Activated effector memory CD4-positive, alpha-beta T cell treated with Interleukin-2 at 50 U/mL for 16 hours (primary cell): ENCODE data around the gene AGBL3.
"Not testable (repeated sequence)": the region's sequence is repeated elsewhere in the genome, so short reads cannot be mapped to it uniquely, and the experiment has no call there.

Source experiments
- DNase-seq: peaks from one replicate; pipeline ENCODE4 v3.0.0-alpha.2; 2020

Gene AGBL3

GRCh38 chr7:135078051-135078450 lies 91.7 kb downstream of the AGBL3 start:
- no peak for DNase-seq

GRCh38 chr7:135079068-135079467 lies 92.8 kb downstream of the AGBL3 start:
- DNase-seq, result no peak

- no peak for DNase-seq
Measured at GRCh38 chr7:135083005-135083404, 96.7 kb downstream of the AGBL3 start.

- no peak for DNase-seq
Measured at GRCh38 chr7:135088566-135088965, 102.3 kb downstream of the AGBL3 start.

GRCh38 chr7:135091717-135092116 lies 105.4 kb downstream of the AGBL3 start:
- no peak for DNase-seq

GRCh38 chr7:135094472-135095237 lies 108.3 kb downstream of the AGBL3 start:
- no peak for DNase-seq

GRCh38 chr7:135095450-135095849 lies 109.1 kb downstream of the AGBL3 start:
- no peak for DNase-seq

GRCh38 chr7:135098391-135098790 lies 112.1 kb downstream of the AGBL3 start:
- DNase-seq, result no peak

GRCh38 chr7:135100856-135101255 lies 114.5 kb downstream of the AGBL3 start:
- no peak for DNase-seq

GRCh38 chr7:135102372-135102771 lies 116.1 kb downstream of the AGBL3 start:
- DNase-seq, result no peak

GRCh38 chr7:135109562-135109961 lies 123.3 kb downstream of the AGBL3 start:
- DNase-seq, result no peak

GRCh38 chr7:135109976-135110375 lies 123.7 kb downstream of the AGBL3 start:
- DNase-seq, result no peak

GRCh38 chr7:135111379-135111778 lies 125.1 kb downstream of the AGBL3 start:
- DNase-seq, result no peak

GRCh38 chr7:135114622-135115021 lies 128.3 kb downstream of the AGBL3 start:
- DNase-seq, result no peak

- no peak for DNase-seq
Measured at GRCh38 chr7:135117096-135117495, 130.8 kb downstream of the AGBL3 start.

- no peak for DNase-seq
Measured at GRCh38 chr7:135121868-135122267, 135.6 kb downstream of the AGBL3 start.

- not testable (repeated sequence) for DNase-seq
Measured at GRCh38 chr7:135124631-135125030, 138.3 kb downstream of the AGBL3 start.

- no peak for DNase-seq
Measured at GRCh38 chr7:135128931-135129330, 142.6 kb downstream of the AGBL3 start.

GRCh38 chr7:135129579-135129978 lies 143.3 kb downstream of the AGBL3 start:
- no peak for DNase-seq

GRCh38 chr7:135143885-135144668 lies 157.8 kb downstream of the AGBL3 start:
- no peak for DNase-seq

GRCh38 chr7:135147341-135147898 lies 161.1 kb downstream of the AGBL3 start:
- no peak for DNase-seq

- peak; percentile 41 for DNase-seq
Measured at GRCh38 chr7:135147899-135148721, 161.8 kb downstream of the AGBL3 start, which contains the start of gene TMEM140. Gene TMEM140 (plus strand): TSS chr7:135148072. CDS start chr7:135164442, 16,370 bp downstream.
